H1 (cell line): ENCODE measurements around the gene IPO11. TPM values are rescaled to one million over a fixed set of nuclear protein-coding genes. Genes with fewer than 3 reads are reported as not detected.

Source experiments
- CTCF ChIA-PET: fragments of 300-600 bp; sonication (Branson Sonifier 250); formaldehyde crosslinking; loops from one replicate; lab custom pipeline; 2021; ENCODE audit not compliant: partially characterized antibody; lab: Charles Lee
- POLR2A ChIA-PET: fragments of 300-600 bp; sonication (Branson Sonifier 250); formaldehyde crosslinking; loops from one replicate; lab custom pipeline; 2021; ENCODE audit warnings: inconsistent platforms; ENCODE audit not compliant: partially characterized antibody; lab: Charles Lee
- DNase-seq, 2 experiments: peaks; one replicate each; pipeline versions ENCODE4 v3.0.0 to v3.0.0-alpha.2; 2010 to 2022; ENCODE audit warnings: low spot score in 2 of 2, low read depth in 1 of 2, mixed read lengths in 1 of 2
- FAIRE-seq: peaks from 2 replicates; lab custom pipeline; 2011; peaks lifted over from hg19 to GRCh38; lab: Jason Lieb, UNC
- H2AFZ ChIP-seq: 2 replicates; pipeline ENCODE4 v1.8.1; 2012; ENCODE audit warnings: low read length, inconsistent platforms
- H2AK5ac ChIP-seq: 2 replicates; pipeline ENCODE4 v1.6.1; 2013; ENCODE audit warnings: low read depth, low read length
- H2BK120ac ChIP-seq: replicated peaks from 2 replicates; pipeline ENCODE3; 2013; ENCODE audit warnings: low read depth, low read length, inconsistent platforms
- H2BK12ac ChIP-seq: 2 replicates; pipeline ENCODE4 v1.6.1; 2013; ENCODE audit warnings: low read depth, low read length
- H2BK15ac ChIP-seq: 2 replicates; pipeline ENCODE4 v1.6.1; 2013; ENCODE audit warnings: low read length
- H2BK20ac ChIP-seq: 2 replicates; pipeline ENCODE4 v1.6.1; 2013; ENCODE audit warnings: low read length
- H2BK5ac ChIP-seq: 2 replicates; pipeline ENCODE4 v1.6.1; 2013; ENCODE audit warnings: low read depth, low read length
- H3K14ac ChIP-seq: 2 replicates; pipeline ENCODE4 v1.6.1; 2013; ENCODE audit warnings: inconsistent platforms; ENCODE audit not compliant: insufficient read length
- H3K18ac ChIP-seq: 2 replicates; pipeline ENCODE4 v1.6.1; 2013; ENCODE audit warnings: low read length; ENCODE audit errors: extremely low read depth
- H3K23ac ChIP-seq: 2 replicates; pipeline ENCODE4 v1.6.1; 2013; ENCODE audit warnings: inconsistent platforms; ENCODE audit not compliant: insufficient read length
- H3K23me2 ChIP-seq: 2 replicates; pipeline ENCODE4 v1.6.1; 2013; ENCODE audit warnings: low read depth, low read length
- H3K27ac ChIP-seq: 2 replicates; pipeline ENCODE4 v1.6.1; 2011; ENCODE audit warnings: low read depth, low read length, inconsistent platforms
- H3K27me3 ChIP-seq, 4 experiments: replicated peaks in 1 of 4; 1 replicate in 1 of 4; 2 replicates in 3 of 4; pipeline versions ENCODE4 v1.6.1 to v1.8.1; 2011 to 2013; ENCODE audit warnings: low read length in 3 of 4, mild to moderate bottlenecking in 3 of 4, inconsistent platforms in 2 of 4, mixed read lengths in 2 of 4, moderate library complexity in 1 of 4; ENCODE audit not compliant: control insufficient read depth in 3 of 4, insufficient read depth in 3 of 4; ENCODE audit errors: extremely low read depth in 1 of 4
- H3K36me3 ChIP-seq, 4 experiments: 2 replicates each; pipeline versions ENCODE4 v1.6.1 to v1.8.1; 2011 to 2013; ENCODE audit warnings: mild to moderate bottlenecking in 4 of 4, low read length in 3 of 4, moderate library complexity in 2 of 4, control low read depth in 1 of 4, inconsistent platforms in 1 of 4; ENCODE audit not compliant: insufficient read depth in 4 of 4, control insufficient read depth in 2 of 4
- H3K4ac ChIP-seq: replicated peaks from 2 replicates; pipeline ENCODE3; 2013; ENCODE audit warnings: low read length, low read depth, mixed read lengths, inconsistent platforms; ENCODE audit not compliant: insufficient read length
- H3K4me1 ChIP-seq, 4 experiments: replicated peaks in 1 of 4; 1 replicate in 1 of 4; 2 replicates in 3 of 4; pipeline versions ENCODE4 v1.6.1 to v1.8.1; 2011 to 2013; ENCODE audit warnings: low read length in 3 of 4, inconsistent platforms in 2 of 4, mixed read lengths in 1 of 4; ENCODE audit not compliant: insufficient read depth in 4 of 4, control insufficient read depth in 3 of 4
- H3K4me2 ChIP-seq, 2 experiments: 2 replicates each; pipeline versions ENCODE4 v1.6.1 to v1.8.1; 2011 to 2013; ENCODE audit warnings: low read depth in 2 of 2, low read length in 2 of 2, control low read depth in 1 of 2, inconsistent platforms in 1 of 2, mild to moderate bottlenecking in 1 of 2; ENCODE audit not compliant: insufficient read depth in 1 of 2
- H3K4me3 ChIP-seq, 4 experiments: fragments of 200-600, 300-600 bp in 1 of 4; sonication (generic), shearing (Covaris generic), sonication (Bioruptor Twin) in 1 of 4; 2 replicates each; pipeline versions ENCODE4 v1.5.1 to v1.8.1; 2011 to 2016; ENCODE audit warnings: low read length in 4 of 4, low read depth in 3 of 4, control low read depth in 2 of 4, inconsistent platforms in 2 of 4, mild to moderate bottlenecking in 2 of 4, mixed read lengths in 1 of 4, moderate library complexity in 1 of 4; ENCODE audit not compliant: insufficient read depth in 2 of 4; ENCODE audit errors: extremely low read depth in 1 of 4
- H3K56ac ChIP-seq: replicated peaks from 2 replicates; pipeline ENCODE3; 2013; ENCODE audit warnings: low read depth, mild to moderate bottlenecking, mixed read lengths, low read length, inconsistent platforms; ENCODE audit not compliant: insufficient read length
- H3K79me1 ChIP-seq: 2 replicates; pipeline ENCODE4 v1.6.1; 2013; ENCODE audit warnings: low read depth, low read length, control low read depth
- H3K79me2 ChIP-seq, 2 experiments: 2 replicates each; pipeline versions ENCODE4 v1.6.1 to v1.8.1; 2012 to 2013; ENCODE audit warnings: low read length in 2 of 2, mild to moderate bottlenecking in 2 of 2, inconsistent platforms in 1 of 2; ENCODE audit not compliant: insufficient read depth in 2 of 2, control insufficient read depth in 1 of 2
- H3K9ac ChIP-seq, 4 experiments: replicated peaks in 1 of 4; 1 replicate in 1 of 4; 2 replicates in 3 of 4; pipeline versions ENCODE4 v1.6.1 to v1.8.1; 2011 to 2013; ENCODE audit warnings: low read depth in 3 of 4, low read length in 3 of 4, control low read depth in 2 of 4, mild to moderate bottlenecking in 2 of 4, moderate library complexity in 2 of 4, inconsistent platforms in 1 of 4; ENCODE audit errors: extremely low read depth in 1 of 4
- H3K9me3 ChIP-seq, 2 experiments: 2 replicates each; pipeline versions ENCODE4 v1.6.1 to v1.8.1; 2012 to 2013; ENCODE audit warnings: mild to moderate bottlenecking in 2 of 2, moderate library complexity in 2 of 2, control low read depth in 1 of 2, inconsistent platforms in 1 of 2, low read depth in 1 of 2, low read length in 1 of 2, mixed read lengths in 1 of 2; ENCODE audit not compliant: insufficient read depth in 2 of 2
- H4K20me1 ChIP-seq, 2 experiments: replicated peaks in 1 of 2; 2 replicates each; pipeline versions ENCODE3 to v1.8.1; 2011 to 2013; ENCODE audit warnings: inconsistent platforms in 2 of 2, low read length in 2 of 2, mild to moderate bottlenecking in 1 of 2; ENCODE audit not compliant: insufficient read depth in 2 of 2, control insufficient read depth in 1 of 2
- H4K5ac ChIP-seq: 2 replicates; pipeline ENCODE4 v1.6.1; 2013; ENCODE audit warnings: low read length, low read depth, mixed read lengths, inconsistent platforms; ENCODE audit not compliant: insufficient read length
- H4K8ac ChIP-seq: 2 replicates; pipeline ENCODE4 v1.8.0; 2013; ENCODE audit warnings: mild to moderate bottlenecking, moderate library complexity, low read length, inconsistent platforms; ENCODE audit not compliant: insufficient read depth; ENCODE audit errors: extremely low read depth
- H4K91ac ChIP-seq: replicated peaks from 2 replicates; pipeline ENCODE3; 2013; ENCODE audit warnings: low read length, mixed read lengths, inconsistent platforms; ENCODE audit not compliant: insufficient read length
- ATF2 ChIP-seq: IDR thresholded peaks from 2 replicates; pipeline ENCODE4 v1.6.1; 2012; ENCODE audit warnings: low read length, inconsistent platforms
- CTCF ChIP-seq, 3 experiments: IDR thresholded peaks; 1 replicate in 2 of 3; 2 replicates in 1 of 3; pipeline versions ENCODE4 v1.5.1 to v1.6.1; 2011; ENCODE audit warnings: low read length in 3 of 3, mild to moderate bottlenecking in 3 of 3, inconsistent platforms in 2 of 3, low read depth in 1 of 3, moderate library complexity in 1 of 3; ENCODE audit not compliant: insufficient read depth in 1 of 3; ENCODE audit errors: control extremely low read depth in 1 of 3
- PHF8 ChIP-seq: fragments of 200-600 bp; sonication (generic); conservative IDR thresholded peaks from 2 replicates; pipeline ENCODE4 v1.7.1; 2012; ENCODE audit warnings: low read depth, mild to moderate bottlenecking, inconsistent platforms, low read length, moderate library complexity
- RAD21 ChIP-seq, 2 experiments: IDR thresholded peaks in 1 of 2; conservative IDR thresholded peaks in 1 of 2; 2 replicates each; pipeline ENCODE4 v1.6.1; 2011; ENCODE audit warnings: low read depth in 2 of 2, low read length in 2 of 2, improper control_type of control experiment in 1 of 2, inconsistent platforms in 1 of 2, mild to moderate bottlenecking in 1 of 2, moderate library complexity in 1 of 2
- SIRT6 ChIP-seq: IDR thresholded peaks from one replicate; pipeline ENCODE4 v1.7.1; 2012; ENCODE audit warnings: low read length, inconsistent platforms
- TCF12 ChIP-seq: IDR thresholded peaks from 2 replicates; pipeline ENCODE4 v1.6.1; 2011; ENCODE audit warnings: low read depth, mild to moderate bottlenecking, low read length
- YY1 ChIP-seq: IDR thresholded peaks from 2 replicates; pipeline ENCODE4 v1.6.1; 2011; ENCODE audit warnings: low read depth, mild to moderate bottlenecking, low read length
- WGBS, 2 experiments: shearing (Covaris generic) in 1 of 2; methylation state at CpG; one replicate each; pipeline versions ENCODE4 v1.1.6 to v1.1.7; 2013 to 2015; ENCODE audit warnings: low lambda C conversion rate in 2 of 2, mixed read lengths in 2 of 2, inconsistent platforms in 1 of 2, low coverage in 1 of 2, missing lambda C conversion rate in 1 of 2; ENCODE audit not compliant: insufficient replicate concordance in 2 of 2, insufficient coverage in 1 of 2, insufficient read length in 1 of 2; ENCODE audit errors: extremely low coverage in 1 of 2, missing lambda C conversion rate in 1 of 2; 5-methylcytosine and 5-hydroxymethylcytosine counted together
- polyA plus RNA-seq, 7 experiments: library from polyadenylated mRNA; depleted of rRNA in 3 of 7; stranded (reverse) in 5 of 7; unstranded in 2 of 7; fragments of >200 nt in 5 of 7; fragments of 200-250 nt in 2 of 7; gene quantifications; 1 replicate in 5 of 7; 2 replicates in 1 of 7; 4 replicates in 1 of 7; pipeline versions ENCODE4 v1.2.1 to v1.2.3, GENCODE V29; 2011 to 2013; ENCODE audit warnings: missing spikeins in 2 of 7, mixed read lengths in 2 of 7
- total RNA-seq: library from RNA; stranded (reverse); fragmentation: NEBNext Ultra II Directional; extraction: Animal tissue kit (Norgen Biotek cat#: 25700); gene quantifications from 2 replicates; pipeline ENCODE4 v1.2.1, GENCODE V29; 2021

Gene IPO11
- total and polyA plus RNA-seq, 2 of the 8 experiments (the other 6 are each of a cell fraction or from before 2014, with no cell fraction given) = 23.6 to 64.4 TPM

GRCh38 chr5:62568800-62569432 lies 156.4 kb downstream of the IPO11 start:
- no peak overlapping the region for H2BK12ac ChIP-seq
- H3K18ac ChIP-seq = peak overlapping the region; percentile 21; the same call in 1 of the 2 replicates
- H3K79me1 ChIP-seq = no peaks in the 10 kb centered on the region
- no peak overlapping the region for H4K91ac ChIP-seq
- H4K20me1 ChIP-seq = no peaks in the 10 kb centered on the region
- CTCF ChIA-PET = interaction anchor here (0.7 to 1.2 kb wide), 6 partner anchors 9 to 210 kb away, joined by 3 read pairs; partner anchors contain the start of gene LRRC70
- peak overlapping the region; percentile 4; the same call in 1 of the 2 replicates for H3K27ac ChIP-seq
- FAIRE-seq (no peak), DNase-seq (peak in 1 of 2 experiments; percentile 23)
- no peak overlapping the region for H2AK5ac ChIP-seq
- H3K23me2 ChIP-seq = no peaks in the 10 kb centered on the region
- no peak overlapping the region for H4K8ac ChIP-seq
- H2BK15ac ChIP-seq = no peak overlapping the region
- no peak overlapping the region for H4K5ac ChIP-seq
- H3K4me2 ChIP-seq = 0 out of 4 replicates have a peak overlapping the region, but pooled peaks of 1 of the 2 experiments have one; percentile 4
- H3K79me2 ChIP-seq = no peaks in the 10 kb centered on the region; a peak in 1 of 4 replicates
- H2BK120ac ChIP-seq = no peak overlapping the region
- no peaks in the 10 kb centered on the region for H3K9me3 ChIP-seq
- POLR2A ChIA-PET = no interaction called here
- H3K4me3 ChIP-seq = no peak overlapping the region
- no peak overlapping the region for H2BK20ac ChIP-seq
- no peak overlapping the region for H2AFZ ChIP-seq
- H3K4me1 ChIP-seq = peaks cover 0 to 5% (median 2%) of the 10 kb centered on the region in 4 experiments; a peak in 3 of 7 replicates
- H3K4ac ChIP-seq = no peak overlapping the region
- H3K23ac ChIP-seq = no peak overlapping the region
- H3K56ac ChIP-seq = no peak overlapping the region
- H3K9ac ChIP-seq = peak overlapping the region in 1 of 4 experiments; percentile 42; a peak in 1 of 7 replicates
- H3K36me3 ChIP-seq = no peaks in the 10 kb centered on the region; a peak in 1 of 8 replicates
- H2BK5ac ChIP-seq = no peak overlapping the region
- WGBS, 2 experiments = 71% methylated on average over 2 of the region's 2 CpGs; no CpG with 5 or more reads in 1 of the 2 experiments
- no peaks in the 10 kb centered on the region for H3K27me3 ChIP-seq
- H3K14ac ChIP-seq = no peak overlapping the region
- TF ChIP-seq PHF8 = no peak
- TF ChIP-seq CTCF (IDR thresholded peaks at IDR 0.05; ENCODE audit: control extremely low read depth in 1 of 3, insufficient read depth in 1 of 3, low read depth in 1 of 3, low read length in 3 of 3) = 0 out of 4 replicates have a peak, but pooled peaks of 1 of the 3 experiments have one; percentile 14
- TF ChIP-seq RAD21 (IDR thresholded peaks at IDR 0.05 in 1 of 2, conservative IDR thresholded peaks at IDR 0.05 in 1 of 2; ENCODE audit: low read depth in 2 of 2, low read length in 2 of 2) = peak; percentile 36 to 54; a peak in 3 of 4 replicates
- TF ChIP-seq YY1 = peak; percentile 80
- TF ChIP-seq TCF12 = peak; percentile 77
- no peak for TF ChIP-seq SIRT6
- no peak for TF ChIP-seq ATF2
